Heart right ventricle (tissue), 16 donors: ENCODE data around the gene DOCK8. TPM values are rescaled to one million over a fixed set of nuclear protein-coding genes. Genes with fewer than 3 reads are reported as not detected.

Experiments
- ATAC-seq, 8 donors: fragments of 200-7000 bp; cut with Tn5 transposase; one replicate each; pipeline ENCODE4 v1.9.1; 2020; ENCODE audit warnings: mild to moderate bottlenecking in 8 of 8, moderate library complexity in 8 of 8, moderate number of reproducible peaks in 1 of 8
- DNase-seq, 2 donors: peaks; one replicate each; pipeline ENCODE4 v3.0.0-alpha.2; 2020
- H3K27ac ChIP-seq, 10 donors: fragments of 200-600 bp; sonication (generic) in 2 of 10; one replicate each; pipeline versions ENCODE4 v1.5.0 to v1.8.0; 2020 to 2022; ENCODE audit warnings: mild to moderate bottlenecking in 3 of 10
- H3K27me3 ChIP-seq, 7 donors: fragments of 200-600 bp; one replicate each; pipeline ENCODE4 v1.8.0; 2021 to 2022; ENCODE audit warnings: mild to moderate bottlenecking in 2 of 7
- H3K36me3 ChIP-seq, 9 donors: fragments of 200-600 bp; sonication (generic) in 1 of 9; one replicate each; pipeline versions ENCODE4 v1.5.0 to v1.8.0; 2020 to 2022; ENCODE audit warnings: mild to moderate bottlenecking in 2 of 9
- H3K4me1 ChIP-seq, 9 donors: fragments of 200-600 bp; sonication (generic) in 1 of 9; one replicate each; pipeline versions ENCODE4 v1.5.0 to v1.8.0; 2020 to 2022; ENCODE audit warnings: mild to moderate bottlenecking in 4 of 9
- H3K4me3 ChIP-seq, 10 donors: fragments of 200-600 bp; sonication (generic) in 2 of 10; one replicate each; pipeline versions ENCODE4 v1.5.0 to v1.8.0; 2020 to 2022; ENCODE audit warnings: mild to moderate bottlenecking in 7 of 10, moderate library complexity in 2 of 10
- H3K9me3 ChIP-seq, 11 donors: fragments of 200-600 bp in 10 of 11; sonication (generic) in 2 of 11; one replicate each; pipeline versions ENCODE4 v1.5.0 to v1.8.0; 2013 to 2022; ENCODE audit warnings: mild to moderate bottlenecking in 2 of 11, control low read depth in 1 of 11, moderate library complexity in 1 of 11
- CTCF ChIP-seq, 9 donors: fragments of 200-600 bp; sonication (generic) in 2 of 9; IDR thresholded peaks; one replicate each; pipeline versions ENCODE4 v1.5.0 to v1.8.0; 2021 to 2022; ENCODE audit warnings: antibody characterized with exemption in 9 of 9, mild to moderate bottlenecking in 5 of 9, moderate library complexity in 1 of 9
- WGBS, 2 donors: extraction: QIAGEN DNeasy Blood & Tissue Kit; methylation state at CpG; one replicate each; pipeline ENCODE4 v1.1.7; 2013; ENCODE audit warnings: inconsistent platforms in 1 of 2; 5-methylcytosine and 5-hydroxymethylcytosine counted together
- intact Hi-C, 10 donors: fragments of 100-400 bp; cut with DNase I; formaldehyde crosslinking; loops; one replicate each; pipeline versions ENCODE4 v1.11.1 to v1.14.2; 2022
- polyA plus RNA-seq, 2 donors: library from polyadenylated mRNA; stranded (reverse); fragments of 200-250 nt; gene quantifications; one replicate each; pipeline ENCODE4 v1.2.3, GENCODE V29; 2013
- total RNA-seq, 10 donors: library from RNA; stranded (reverse); fragmentation: NEBNext Ultra II Directional in 3 of 10; extraction: Animal tissue kit (Norgen Biotek cat#: 25700) in 3 of 10; gene quantifications; one replicate each; pipeline versions ENCODE4 v1.2.1 to v1.2.4, GENCODE V29; 2021 to 2023
- donor health status: Arrhythmogenic right ventricular cardiomyopathy.
- donor health status: ischemic (EF 13 %, LVEDD 7.1; RV severe dilation, severe dysfunction).
- donor health status: healthy with polysubstance abuse.
- donor health status: DM: no; HTN: yes; CAD: no.
- donor health status: DM: no; HTN: no; CAD: no.
- donor health status: ischemic (EF 25% LVEDD 6.9; RV normal size, moderate dysfunction).
- donor health status: ischemic (EF 25% LVEDD 5.7; RV mildly dilated, moderate dysfunction).
- donor health status: healthy.
- donor health status: DM: yes; HTN: yes; CAD: no.
- donor health status: Ischemic cardiomyopathy.
- donor health status: ischemic (EF 35%, LVEDD 5.7; RV mildly dilated, moderate dysfunction).
- donor health status: nonischemic (EF 11% LVEDD 7.7; RV severe dilation, severe dysfunction).
- donor health status: DM: yes; HTN: yes; CAD: no.
- donor health status: PGD.
- donor health status: ischemic (EF 29% LVEDD 5.4; RV normal size, mild dysfunction).
- donor health status: nonischemic (EF 23%, LVEDD 6.1; RV moderate dilation, normal function).

DOCK8 gene
- total and polyA plus RNA-seq, 12 donors, result 0.83 to 24.3 (median 2.7) TPM

GRCh38 chr9:326667-327066 lies 112.0 kb downstream of the DOCK8 start:
- H3K4me3 ChIP-seq, result no peak overlapping the region
- no peak for TF ChIP-seq CTCF (IDR thresholded peaks at IDR 0.05)
- WGBS, 2 donors, result 68 to 76% methylated on average over 2 of the region's 2 CpGs
- peaks cover 0 to 14% (median 0%) of the 10 kb centered on the region in 7 donors for H3K27me3 ChIP-seq
- H3K9me3 ChIP-seq, result no peaks in the 10 kb centered on the region
- no peaks in the 10 kb centered on the region for H3K4me1 ChIP-seq
- DNase-seq (no peak), ATAC-seq (no peak)
- H3K27ac ChIP-seq, result no peak overlapping the region
- intact Hi-C loops, result no loop called here
- H3K36me3 ChIP-seq, result peaks cover 0 to 88% (median 0%) of the 10 kb centered on the region in 9 donors

- no peaks in the 10 kb centered on the region for H3K9me3 ChIP-seq
- intact Hi-C loops, result no loop called here
- WGBS, 2 donors, result 74 to 78% methylated on average over 3 of the region's 3 CpGs
- DNase-seq (no peak), ATAC-seq (no peak)
- no peak overlapping the region for H3K4me3 ChIP-seq
- H3K27ac ChIP-seq, result no peak overlapping the region
- H3K36me3 ChIP-seq, result peaks cover 0 to 96% (median 0%) of the 10 kb centered on the region in 9 donors
- peaks cover 0 to 14% (median 0%) of the 10 kb centered on the region in 7 donors for H3K27me3 ChIP-seq
- TF ChIP-seq CTCF (IDR thresholded peaks at IDR 0.05), result no peak
- H3K4me1 ChIP-seq, result no peaks in the 10 kb centered on the region
Measured at GRCh38 chr9:328453-328852, 113.8 kb downstream of the DOCK8 start.

- no peaks in the 10 kb centered on the region for H3K9me3 ChIP-seq
- intact Hi-C loops, result no loop called here
- TF ChIP-seq CTCF (IDR thresholded peaks at IDR 0.05), result no peak
- no peak overlapping the region for H3K4me3 ChIP-seq
- 60 to 61% methylated on average over 3 of the region's 3 CpGs for WGBS, 2 donors
- H3K27ac ChIP-seq, result no peak overlapping the region
- H3K27me3 ChIP-seq, result peaks cover 0 to 20% (median 0%) of the 10 kb centered on the region in 7 donors
- peaks cover 0 to 100% (median 0%) of the 10 kb centered on the region in 9 donors for H3K36me3 ChIP-seq
- no peak for ATAC-seq
- DNase-seq, result no peak
- H3K4me1 ChIP-seq, result peaks cover 0 to 1% (median 0%) of the 10 kb centered on the region in 9 donors
Measured at GRCh38 chr9:331197-331596, 116.5 kb downstream of the DOCK8 start.

GRCh38 chr9:335373-335772 lies 120.7 kb downstream of the DOCK8 start:
- Histone ChIP-seq H3K36me3 (peaks cover 0 to 100% (median 0%) of the 10 kb centered on the region in 9 donors), H3K27ac (no peak overlapping the region), H3K4me3 (no peak overlapping the region), H3K27me3 (peaks cover 0 to 17% (median 0%) of the 10 kb centered on the region in 7 donors), H3K9me3 (no peaks in the 10 kb centered on the region), H3K4me1 (peaks cover 0 to 4% (median 0%) of the 10 kb centered on the region in 9 donors)
- ATAC-seq, result no peak
- intact Hi-C loops, result no loop called here
- WGBS, 2 donors, result 68 to 77% methylated on average over 2 of the region's 2 CpGs
- no peak for TF ChIP-seq CTCF (IDR thresholded peaks at IDR 0.05)
- no peak for DNase-seq
